Astrocyte (in vitro differentiated cells and primary cell): ENCODE measurements around the gene ANKRD62. TPM values are rescaled to one million over a fixed set of nuclear protein-coding genes. Genes with fewer than 3 reads are reported as not detected.
"Not testable (repeated sequence)": the region's sequence is repeated elsewhere in the genome, so short reads cannot be mapped to it uniquely, and the experiment has no call there.

ENCODE experiments used
- DNase-seq: peaks from one replicate; pipeline ENCODE4 v3.0.0-alpha.2; 2010; ENCODE audit warnings: low read depth
- FAIRE-seq: peaks from 2 replicates; lab custom pipeline; 2011; peaks lifted over from hg19 to GRCh38; lab: Jason Lieb, UNC
- H2AFZ ChIP-seq: 2 replicates; pipeline ENCODE4 v1.6.0; 2012; ENCODE audit warnings: low read depth, low read length, inconsistent platforms
- H3K27ac ChIP-seq: 2 replicates; pipeline ENCODE4 v1.5.1; 2011; ENCODE audit warnings: low read depth, low read length, inconsistent platforms
- H3K27me3 ChIP-seq: 2 replicates; pipeline ENCODE4 v1.6.0; 2011; ENCODE audit warnings: low read length, inconsistent platforms; ENCODE audit not compliant: insufficient read depth
- H3K36me3 ChIP-seq: 2 replicates; pipeline ENCODE4 v1.5.1; 2011; ENCODE audit warnings: low read length, inconsistent platforms; ENCODE audit not compliant: insufficient read depth
- H3K4me1 ChIP-seq: 2 replicates; pipeline ENCODE4 v1.5.1; 2011; ENCODE audit warnings: low read length, inconsistent platforms; ENCODE audit not compliant: insufficient read depth
- H3K4me2 ChIP-seq: 2 replicates; pipeline ENCODE4 v1.6.0; 2012; ENCODE audit warnings: low read length, inconsistent platforms
- H3K4me3 ChIP-seq: 2 replicates; pipeline ENCODE4 v1.5.1; 2011; ENCODE audit warnings: low read depth, mild to moderate bottlenecking, low read length, inconsistent platforms; ENCODE audit not compliant: insufficient read depth
- H3K79me2 ChIP-seq: 2 replicates; pipeline ENCODE4 v1.6.0; 2012; ENCODE audit warnings: mild to moderate bottlenecking, low read length, inconsistent platforms; ENCODE audit not compliant: insufficient read depth
- H3K9ac ChIP-seq: 2 replicates; pipeline ENCODE4 v1.6.0; 2012; ENCODE audit warnings: mild to moderate bottlenecking, low read length, inconsistent platforms
- H3K9me3 ChIP-seq: 2 replicates; pipeline ENCODE4 v1.5.1; 2012; ENCODE audit warnings: low read depth, mild to moderate bottlenecking, low read length, inconsistent platforms; ENCODE audit not compliant: insufficient read depth
- H4K20me1 ChIP-seq: 2 replicates; pipeline ENCODE4 v1.6.0; 2012; ENCODE audit warnings: low read length, inconsistent platforms; ENCODE audit not compliant: insufficient read depth
- H3K27ac Mint-ChIP-seq: one replicate; pipeline ENCODE4 v1.8.0; 2021; ENCODE audit warnings: mild to moderate bottlenecking, mixed read lengths; ENCODE audit not compliant: unreplicated experiment
- H3K27me3 Mint-ChIP-seq: one replicate; pipeline ENCODE4 v1.8.0; 2021; ENCODE audit warnings: low read depth, mixed read lengths; ENCODE audit not compliant: unreplicated experiment
- H3K36me3 Mint-ChIP-seq: one replicate; pipeline ENCODE4 v1.8.0; 2021; ENCODE audit warnings: low read depth, mixed read lengths; ENCODE audit not compliant: unreplicated experiment
- H3K4me1 Mint-ChIP-seq: one replicate; pipeline ENCODE4 v1.8.0; 2021; ENCODE audit warnings: low read depth, mixed read lengths; ENCODE audit not compliant: unreplicated experiment
- H3K4me3 Mint-ChIP-seq: one replicate; pipeline ENCODE4 v1.8.0; 2021; ENCODE audit warnings: mild to moderate bottlenecking, moderate library complexity, mixed read lengths; ENCODE audit not compliant: unreplicated experiment
- H3K9me3 Mint-ChIP-seq: one replicate; pipeline ENCODE4 v1.8.0; 2021; ENCODE audit warnings: mild to moderate bottlenecking, mixed read lengths; ENCODE audit not compliant: unreplicated experiment
- EZH2 ChIP-seq: IDR thresholded peaks from 2 replicates; pipeline ENCODE4 v1.6.1; 2012; ENCODE audit warnings: mild to moderate bottlenecking, low read length, inconsistent platforms; ENCODE audit not compliant: insufficient read depth
- total RNA-seq: library from RNA; stranded (reverse); gene quantifications from 2 replicates; pipeline ENCODE4 v1.2.1, GENCODE V29; 2021
- TF ChIP-seq, protein P1 (sequence below): IDR thresholded peaks from 2 replicates; pipeline ENCODE4 v1.5.1; 2011; ENCODE audit warnings: low read depth, mild to moderate bottlenecking, inconsistent platforms, low read length, moderate library complexity; ENCODE audit not compliant: insufficient read depth

The ANKRD62 gene
- total RNA-seq, 1 donor from 2014 or later: not detected

- Mint-ChIP-seq H3K4me3 (no peak overlapping the region), H3K36me3 (no peaks in the 10 kb centered on the region), H3K27ac (no peak overlapping the region), H3K9me3 (no peaks in the 10 kb centered on the region), H3K27me3 (no peaks in the 10 kb centered on the region), H3K4me1 (peaks cover 3% of the 10 kb centered on the region)
- no peak overlapping the region for H3K9ac ChIP-seq
- H3K27ac ChIP-seq: no peak overlapping the region
- H3K27me3 ChIP-seq: no peaks in the 10 kb centered on the region
- DNase-seq: no peak
- no peaks in the 10 kb centered on the region for H3K9me3 ChIP-seq
- H3K79me2 ChIP-seq: no peaks in the 10 kb centered on the region
- FAIRE-seq: no peak
- H3K36me3 ChIP-seq: no peaks in the 10 kb centered on the region
- TF ChIP-seq, protein P1, sequence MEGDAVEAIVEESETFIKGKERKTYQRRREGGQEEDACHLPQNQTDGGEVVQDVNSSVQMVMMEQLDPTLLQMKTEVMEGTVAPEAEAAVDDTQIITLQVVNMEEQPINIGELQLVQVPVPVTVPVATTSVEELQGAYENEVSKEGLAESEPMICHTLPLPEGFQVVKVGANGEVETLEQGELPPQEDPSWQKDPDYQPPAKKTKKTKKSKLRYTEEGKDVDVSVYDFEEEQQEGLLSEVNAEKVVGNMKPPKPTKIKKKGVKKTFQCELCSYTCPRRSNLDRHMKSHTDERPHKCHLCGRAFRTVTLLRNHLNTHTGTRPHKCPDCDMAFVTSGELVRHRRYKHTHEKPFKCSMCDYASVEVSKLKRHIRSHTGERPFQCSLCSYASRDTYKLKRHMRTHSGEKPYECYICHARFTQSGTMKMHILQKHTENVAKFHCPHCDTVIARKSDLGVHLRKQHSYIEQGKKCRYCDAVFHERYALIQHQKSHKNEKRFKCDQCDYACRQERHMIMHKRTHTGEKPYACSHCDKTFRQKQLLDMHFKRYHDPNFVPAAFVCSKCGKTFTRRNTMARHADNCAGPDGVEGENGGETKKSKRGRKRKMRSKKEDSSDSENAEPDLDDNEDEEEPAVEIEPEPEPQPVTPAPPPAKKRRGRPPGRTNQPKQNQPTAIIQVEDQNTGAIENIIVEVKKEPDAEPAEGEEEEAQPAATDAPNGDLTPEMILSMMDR: no peak
- TF ChIP-seq EZH2: no peak
- no peaks in the 10 kb centered on the region for H3K4me1 ChIP-seq
- no peaks in the 10 kb centered on the region for H4K20me1 ChIP-seq
- no peak overlapping the region for H2AFZ ChIP-seq
- H3K4me2 ChIP-seq: no peak overlapping the region
- no peak overlapping the region for H3K4me3 ChIP-seq
Observed at GRCh38 chr18:12072996-12073395, 20.6 kb upstream of the ANKRD62 start.

DNA sequence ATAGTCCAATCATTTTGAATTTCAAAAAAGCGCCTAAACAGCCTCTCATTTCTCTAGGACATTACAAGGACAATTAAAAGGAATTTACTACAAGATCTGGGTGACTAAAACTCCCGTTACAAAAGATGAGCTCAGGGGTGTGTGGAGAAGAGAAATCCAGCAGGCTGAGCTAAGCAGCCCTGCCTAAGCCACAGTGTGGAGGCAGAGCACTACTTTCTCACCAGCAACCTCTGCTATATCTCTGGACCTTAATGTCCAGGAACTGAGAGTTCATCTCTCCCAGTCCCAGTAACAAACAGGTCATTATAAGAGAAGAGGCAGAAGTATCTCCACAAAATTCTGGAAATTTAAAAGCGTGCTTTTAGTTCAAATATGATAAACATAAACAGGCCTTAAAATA lies 18.9 kb upstream of the ANKRD62 start:
- H3K79me2 ChIP-seq: no peaks in the 10 kb centered on the region
- H3K27me3 ChIP-seq: no peaks in the 10 kb centered on the region
- no peak overlapping the region for H3K4me3 ChIP-seq
- H2AFZ ChIP-seq: no peak overlapping the region
- H3K9ac ChIP-seq: no peak overlapping the region
- no peaks in the 10 kb centered on the region for H3K9me3 ChIP-seq
- no peaks in the 10 kb centered on the region for H4K20me1 ChIP-seq
- no peak overlapping the region for H3K4me2 ChIP-seq
- no peak overlapping the region for H3K27ac ChIP-seq
- no peaks in the 10 kb centered on the region for H3K27me3 Mint-ChIP-seq
- H3K9me3 Mint-ChIP-seq: no peaks in the 10 kb centered on the region
- TF ChIP-seq, protein P1: no peak
- TF ChIP-seq EZH2: no peak
- H3K27ac Mint-ChIP-seq: peak overlapping the region; percentile 31
- H3K36me3 ChIP-seq: no peaks in the 10 kb centered on the region
- no peaks in the 10 kb centered on the region for H3K36me3 Mint-ChIP-seq
- FAIRE-seq: no peak
- peaks cover 10% of the 10 kb centered on the region for H3K4me1 Mint-ChIP-seq
- DNase-seq: no peak
- H3K4me3 Mint-ChIP-seq: no peak overlapping the region
- H3K4me1 ChIP-seq: peaks cover 4% of the 10 kb centered on the region

GRCh38 chr18:12076424-12077140 lies 17.1 kb upstream of the ANKRD62 start:
- Mint-ChIP-seq H3K4me3 (peak overlapping the region; percentile 66), H3K27ac (peak overlapping the region; percentile 62), H3K36me3 (no peaks in the 10 kb centered on the region), H3K9me3 (no peaks in the 10 kb centered on the region), H3K27me3 (no peaks in the 10 kb centered on the region), H3K4me1 (peaks cover 16% of the 10 kb centered on the region)
- no peak overlapping the region for H3K27ac ChIP-seq
- H3K9me3 ChIP-seq: no peaks in the 10 kb centered on the region
- no peaks in the 10 kb centered on the region for H3K79me2 ChIP-seq
- no peaks in the 10 kb centered on the region for H3K36me3 ChIP-seq
- H3K4me2 ChIP-seq: peak overlapping the region; percentile 75
- H4K20me1 ChIP-seq: no peaks in the 10 kb centered on the region
- FAIRE-seq: no peak
- peak; percentile 35 for DNase-seq
- H3K4me1 ChIP-seq: peaks cover 4% of the 10 kb centered on the region
- H3K27me3 ChIP-seq: no peaks in the 10 kb centered on the region
- peak overlapping the region; percentile 14 for H2AFZ ChIP-seq
- TF ChIP-seq, protein P1: no peak
- TF ChIP-seq EZH2: no peak
- no peak overlapping the region for H3K4me3 ChIP-seq
- H3K9ac ChIP-seq: peak overlapping the region; percentile 61

DNA sequence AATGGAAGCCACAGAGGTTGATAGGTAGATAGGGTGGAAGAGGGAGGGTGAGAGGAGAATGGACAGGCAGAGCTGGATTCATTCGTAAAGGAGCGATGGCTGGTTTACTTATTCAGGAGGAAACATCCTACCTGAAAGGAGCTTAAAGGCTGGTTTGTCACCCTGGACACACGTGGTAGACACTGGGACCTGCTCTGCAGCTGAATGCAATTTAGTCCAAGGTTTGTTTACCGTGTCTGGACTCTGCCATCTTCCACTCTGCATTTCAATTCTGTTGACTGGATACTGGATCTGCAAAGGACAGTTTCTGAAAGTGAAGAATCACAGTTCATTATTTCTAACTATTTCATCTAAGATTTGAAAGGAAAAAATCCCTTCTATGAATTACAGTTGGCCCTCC lies 15.6 kb upstream of the ANKRD62 start:
- not testable (repeated sequence) for H3K27ac ChIP-seq, H3K79me2 ChIP-seq, H3K27me3 Mint-ChIP-seq, H2AFZ ChIP-seq, H3K36me3 Mint-ChIP-seq, H3K4me3 Mint-ChIP-seq, FAIRE-seq, H3K4me1 ChIP-seq, H4K20me1 ChIP-seq, H3K36me3 ChIP-seq, DNase-seq, H3K9me3 Mint-ChIP-seq, H3K27me3 ChIP-seq, H3K27ac Mint-ChIP-seq, H3K4me3 ChIP-seq, H3K9me3 ChIP-seq, H3K9ac ChIP-seq, H3K4me2 ChIP-seq
- H3K4me1 Mint-ChIP-seq: peaks cover 16% of the 10 kb centered on the region
